Liver (tissue), 9 donors: ENCODE results near the gene SMARCC1. TPM values are rescaled to one million over a fixed set of nuclear protein-coding genes. Genes with fewer than 3 reads are reported as not detected.

Source experiments
- DNase-seq: peaks from one replicate; pipeline ENCODE4 v3.0.0-alpha.2; 2017; ENCODE audit warnings: low spot score
- H3K27ac ChIP-seq, 2 donors: one replicate each; pipeline ENCODE4 v1.7.0; 2013; ENCODE audit warnings: inconsistent platforms in 2 of 2, low read length in 2 of 2, control low read depth in 1 of 2, low read depth in 1 of 2, mild to moderate bottlenecking in 1 of 2
- H3K27me3 ChIP-seq, 4 donors: one replicate each; pipeline versions ENCODE4 v1.6.1 to v1.7.0; 2013; ENCODE audit warnings: low read length in 3 of 4, inconsistent platforms in 1 of 4, mild to moderate bottlenecking in 1 of 4, moderate library complexity in 1 of 4; ENCODE audit not compliant: control insufficient read depth in 4 of 4, insufficient read depth in 4 of 4
- H3K36me3 ChIP-seq, 4 donors: one replicate each; pipeline versions ENCODE4 v1.6.1 to v1.7.0; 2013; ENCODE audit warnings: low read length in 3 of 4, mild to moderate bottlenecking in 3 of 4, low read depth in 1 of 4, moderate library complexity in 1 of 4; ENCODE audit not compliant: control insufficient read depth in 4 of 4, insufficient read depth in 3 of 4
- H3K4me1 ChIP-seq, 4 donors: one replicate each; pipeline versions ENCODE4 v1.6.1 to v1.7.0; 2013; ENCODE audit warnings: low read length in 3 of 4, mild to moderate bottlenecking in 3 of 4, moderate library complexity in 1 of 4; ENCODE audit not compliant: control insufficient read depth in 4 of 4, insufficient read depth in 4 of 4
- H3K4me3 ChIP-seq, 3 donors: one replicate each; pipeline versions ENCODE4 v1.6.1 to v1.7.0; 2013; ENCODE audit warnings: low read length in 3 of 3, control low read depth in 1 of 3, low read depth in 1 of 3, mild to moderate bottlenecking in 1 of 3
- H3K9ac ChIP-seq, 2 donors: one replicate each; pipeline ENCODE4 v1.7.0; 2013; ENCODE audit warnings: low read length in 2 of 2, mild to moderate bottlenecking in 2 of 2, moderate library complexity in 2 of 2, control low read depth in 1 of 2, low read depth in 1 of 2
- H3K9me3 ChIP-seq, 4 donors: one replicate each; pipeline versions ENCODE4 v1.6.1 to v1.7.0; 2013; ENCODE audit warnings: low read length in 3 of 4; ENCODE audit not compliant: control insufficient read depth in 4 of 4
- ATF3 ChIP-seq: IDR thresholded peaks from 2 replicates; pipeline ENCODE4 v1.6.1; 2016; ENCODE audit warnings: antibody characterized with exemption
- EGR1 ChIP-seq, 2 donors: IDR thresholded peaks; 2 replicates each; pipeline ENCODE4 v1.6.1; 2016 to 2018; ENCODE audit warnings: antibody characterized with exemption in 2 of 2, low read depth in 2 of 2
- FOXA1 ChIP-seq: IDR thresholded peaks from 2 replicates; pipeline ENCODE4 v1.6.1; 2016; ENCODE audit warnings: antibody characterized with exemption
- FOXA2 ChIP-seq: IDR thresholded peaks from 2 replicates; pipeline ENCODE4 v1.6.1; 2016; ENCODE audit warnings: antibody characterized with exemption
- GABPA ChIP-seq, 2 donors: IDR thresholded peaks in 1 of 2; conservative IDR thresholded peaks in 1 of 2; 2 replicates each; pipeline ENCODE4 v1.6.1; 2016; ENCODE audit warnings: antibody characterized with exemption in 2 of 2, mild to moderate bottlenecking in 1 of 2, moderate library complexity in 1 of 2
- HNF4A ChIP-seq, 2 donors: conservative IDR thresholded peaks; 2 replicates each; pipeline ENCODE4 v1.6.1; 2016; ENCODE audit warnings: antibody characterized with exemption in 2 of 2, mild to moderate bottlenecking in 2 of 2
- HNF4G ChIP-seq: IDR thresholded peaks from 2 replicates; pipeline ENCODE4 v1.6.1; 2016; ENCODE audit warnings: antibody characterized with exemption
- JUND ChIP-seq, 2 donors: IDR thresholded peaks; 2 replicates each; pipeline ENCODE4 v1.6.1; 2016; ENCODE audit warnings: antibody characterized with exemption in 2 of 2
- MAX ChIP-seq: IDR thresholded peaks from 2 replicates; pipeline ENCODE4 v1.6.1; 2016; ENCODE audit warnings: antibody characterized with exemption
- NR2F2 ChIP-seq: IDR thresholded peaks from 2 replicates; pipeline ENCODE4 v1.6.1; 2016; ENCODE audit warnings: antibody characterized with exemption
- RAD21 ChIP-seq, 2 donors: IDR thresholded peaks; 2 replicates each; pipeline ENCODE4 v1.6.1; 2016; ENCODE audit warnings: antibody characterized with exemption in 2 of 2, mild to moderate bottlenecking in 2 of 2
- RXRA ChIP-seq, 2 donors: IDR thresholded peaks; 2 replicates each; pipeline ENCODE4 v1.6.1; 2017 to 2018; ENCODE audit warnings: antibody characterized with exemption in 2 of 2, mild to moderate bottlenecking in 1 of 2
- SP1 ChIP-seq: IDR thresholded peaks from 2 replicates; pipeline ENCODE4 v1.6.1; 2018; ENCODE audit warnings: antibody characterized with exemption, mild to moderate bottlenecking
- TAF1 ChIP-seq: conservative IDR thresholded peaks from 2 replicates; pipeline ENCODE4 v1.6.1; 2016; ENCODE audit warnings: antibody characterized with exemption, mild to moderate bottlenecking
- YY1 ChIP-seq: IDR thresholded peaks from 2 replicates; pipeline ENCODE4 v1.6.1; 2016; ENCODE audit warnings: antibody characterized with exemption, mild to moderate bottlenecking
- whole genome bisulfite sequencing: extraction: QIAGEN DNeasy Blood & Tissue Kit; methylation state at CpG from one replicate; pipeline ENCODE4 v1.1.7; 2013; 5-methylcytosine and 5-hydroxymethylcytosine counted together
- polyA plus RNA-seq, 2 donors: library from polyadenylated mRNA; stranded (reverse) in 1 of 2; unstranded in 1 of 2; fragments of 200-250 nt in 1 of 2; fragments of >200 nt in 1 of 2; fragmentation: Nextera tagmentation in 1 of 2; extraction: Ambion mirVana in 1 of 2; gene quantifications; one replicate each; pipeline versions ENCODE4 v1.2.1 to v1.2.3, GENCODE V29; 2013 to 2015
- total RNA-seq, 2 donors: library from RNA; depleted of rRNA; stranded (reverse); fragments of >200 nt; gene quantifications; one replicate each; pipeline ENCODE4 v1.2.3, GENCODE V29; 2014
- TF ChIP-seq, protein P1 (sequence below): IDR thresholded peaks from 2 replicates; pipeline ENCODE4 v1.6.1; 2016; ENCODE audit warnings: antibody characterized with exemption
- TF ChIP-seq, protein P2 (sequence below): IDR thresholded peaks from 2 replicates; pipeline ENCODE4 v1.6.1; 2016; ENCODE audit warnings: antibody characterized with exemption, mild to moderate bottlenecking
- TF ChIP-seq, protein P3 (sequence below): fragments of 150-350 bp; IDR thresholded peaks from 2 replicates; pipeline ENCODE4 v1.5.1; 2017; ENCODE audit warnings: improper control_type of control experiment, low read depth, low read length; ENCODE audit not compliant: missing input control
- donor health status: healthy.
- donor health status: healthy.
- donor health status: healthy.
- donor health status: healthy.
- donor health status: healthy.

SMARCC1 gene
- total and polyA plus RNA-seq, 4 donors, result 6.6 to 19.8 (median 12.6) TPM

GRCh38 chr3:47652142-47652541 lies 129.6 kb downstream of the SMARCC1 start (continued):
- TF ChIP-seq, protein P1, sequence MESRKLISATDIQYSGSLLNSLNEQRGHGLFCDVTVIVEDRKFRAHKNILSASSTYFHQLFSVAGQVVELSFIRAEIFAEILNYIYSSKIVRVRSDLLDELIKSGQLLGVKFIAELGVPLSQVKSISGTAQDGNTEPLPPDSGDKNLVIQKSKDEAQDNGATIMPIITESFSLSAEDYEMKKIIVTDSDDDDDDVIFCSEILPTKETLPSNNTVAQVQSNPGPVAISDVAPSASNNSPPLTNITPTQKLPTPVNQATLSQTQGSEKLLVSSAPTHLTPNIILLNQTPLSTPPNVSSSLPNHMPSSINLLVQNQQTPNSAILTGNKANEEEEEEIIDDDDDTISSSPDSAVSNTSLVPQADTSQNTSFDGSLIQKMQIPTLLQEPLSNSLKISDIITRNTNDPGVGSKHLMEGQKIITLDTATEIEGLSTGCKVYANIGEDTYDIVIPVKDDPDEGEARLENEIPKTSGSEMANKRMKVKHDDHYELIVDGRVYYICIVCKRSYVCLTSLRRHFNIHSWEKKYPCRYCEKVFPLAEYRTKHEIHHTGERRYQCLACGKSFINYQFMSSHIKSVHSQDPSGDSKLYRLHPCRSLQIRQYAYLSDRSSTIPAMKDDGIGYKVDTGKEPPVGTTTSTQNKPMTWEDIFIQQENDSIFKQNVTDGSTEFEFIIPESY, result no peak

DNA sequence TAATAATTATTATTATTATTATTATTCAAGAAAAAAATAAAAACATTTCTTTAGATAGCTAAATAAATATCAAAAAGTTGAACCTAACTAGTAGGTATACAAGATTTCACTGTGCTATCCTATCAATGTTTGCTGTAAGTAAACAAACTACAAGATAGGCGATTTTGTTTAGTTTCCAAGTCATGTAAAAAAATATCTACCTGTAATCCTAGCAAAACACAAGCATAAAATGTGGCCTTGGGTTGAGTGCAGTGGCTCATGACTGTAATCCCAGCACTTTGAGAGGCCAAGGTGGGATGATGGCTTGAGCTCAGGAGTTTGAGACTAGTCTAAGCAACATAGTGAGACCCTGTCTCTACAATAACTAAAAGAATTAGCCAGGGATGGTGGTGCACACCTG lies 131.4 kb downstream of the SMARCC1 start:
- Histone ChIP-seq H3K4me3 (no peak overlapping the region), H3K27me3 (no peaks in the 10 kb centered on the region), H3K9me3 (no peaks in the 10 kb centered on the region), H3K36me3 (peaks cover 0 to 10% (median 3%) of the 10 kb centered on the region in 4 donors), H3K9ac (no peak overlapping the region), H3K4me1 (peaks cover 0 to 3% (median under 1%) of the 10 kb centered on the region in 4 donors), H3K27ac (no peak overlapping the region)
- TF ChIP-seq YY1, result no peak
- TF ChIP-seq MAX, result no peak
- no peak for TF ChIP-seq TAF1
- no peak for TF ChIP-seq HNF4G
- TF ChIP-seq FOXA2, result no peak
- TF ChIP-seq ATF3, result no peak
- TF ChIP-seq, protein P2, sequence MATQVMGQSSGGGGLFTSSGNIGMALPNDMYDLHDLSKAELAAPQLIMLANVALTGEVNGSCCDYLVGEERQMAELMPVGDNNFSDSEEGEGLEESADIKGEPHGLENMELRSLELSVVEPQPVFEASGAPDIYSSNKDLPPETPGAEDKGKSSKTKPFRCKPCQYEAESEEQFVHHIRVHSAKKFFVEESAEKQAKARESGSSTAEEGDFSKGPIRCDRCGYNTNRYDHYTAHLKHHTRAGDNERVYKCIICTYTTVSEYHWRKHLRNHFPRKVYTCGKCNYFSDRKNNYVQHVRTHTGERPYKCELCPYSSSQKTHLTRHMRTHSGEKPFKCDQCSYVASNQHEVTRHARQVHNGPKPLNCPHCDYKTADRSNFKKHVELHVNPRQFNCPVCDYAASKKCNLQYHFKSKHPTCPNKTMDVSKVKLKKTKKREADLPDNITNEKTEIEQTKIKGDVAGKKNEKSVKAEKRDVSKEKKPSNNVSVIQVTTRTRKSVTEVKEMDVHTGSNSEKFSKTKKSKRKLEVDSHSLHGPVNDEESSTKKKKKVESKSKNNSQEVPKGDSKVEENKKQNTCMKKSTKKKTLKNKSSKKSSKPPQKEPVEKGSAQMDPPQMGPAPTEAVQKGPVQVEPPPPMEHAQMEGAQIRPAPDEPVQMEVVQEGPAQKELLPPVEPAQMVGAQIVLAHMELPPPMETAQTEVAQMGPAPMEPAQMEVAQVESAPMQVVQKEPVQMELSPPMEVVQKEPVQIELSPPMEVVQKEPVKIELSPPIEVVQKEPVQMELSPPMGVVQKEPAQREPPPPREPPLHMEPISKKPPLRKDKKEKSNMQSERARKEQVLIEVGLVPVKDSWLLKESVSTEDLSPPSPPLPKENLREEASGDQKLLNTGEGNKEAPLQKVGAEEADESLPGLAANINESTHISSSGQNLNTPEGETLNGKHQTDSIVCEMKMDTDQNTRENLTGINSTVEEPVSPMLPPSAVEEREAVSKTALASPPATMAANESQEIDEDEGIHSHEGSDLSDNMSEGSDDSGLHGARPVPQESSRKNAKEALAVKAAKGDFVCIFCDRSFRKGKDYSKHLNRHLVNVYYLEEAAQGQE, result no peak
- TF ChIP-seq SP1, result no peak
- no peak for TF ChIP-seq RXRA (IDR thresholded peaks at IDR 0.05)
- TF ChIP-seq, protein P1, result no peak
- TF ChIP-seq JUND (IDR thresholded peaks at IDR 0.05), result no peak
- no peak for TF ChIP-seq NR2F2
- TF ChIP-seq HNF4A (conservative IDR thresholded peaks at IDR 0.05), result no peak
- no peak for TF ChIP-seq RAD21 (IDR thresholded peaks at IDR 0.05)
- TF ChIP-seq FOXA1, result no peak
- no peak for TF ChIP-seq GABPA (IDR thresholded peaks at IDR 0.05 in 1 of 2, conservative IDR thresholded peaks at IDR 0.05 in 1 of 2)
- no peak for TF ChIP-seq EGR1 (IDR thresholded peaks at IDR 0.05; ENCODE audit: low read depth in 2 of 2)
- TF ChIP-seq, protein P3, sequence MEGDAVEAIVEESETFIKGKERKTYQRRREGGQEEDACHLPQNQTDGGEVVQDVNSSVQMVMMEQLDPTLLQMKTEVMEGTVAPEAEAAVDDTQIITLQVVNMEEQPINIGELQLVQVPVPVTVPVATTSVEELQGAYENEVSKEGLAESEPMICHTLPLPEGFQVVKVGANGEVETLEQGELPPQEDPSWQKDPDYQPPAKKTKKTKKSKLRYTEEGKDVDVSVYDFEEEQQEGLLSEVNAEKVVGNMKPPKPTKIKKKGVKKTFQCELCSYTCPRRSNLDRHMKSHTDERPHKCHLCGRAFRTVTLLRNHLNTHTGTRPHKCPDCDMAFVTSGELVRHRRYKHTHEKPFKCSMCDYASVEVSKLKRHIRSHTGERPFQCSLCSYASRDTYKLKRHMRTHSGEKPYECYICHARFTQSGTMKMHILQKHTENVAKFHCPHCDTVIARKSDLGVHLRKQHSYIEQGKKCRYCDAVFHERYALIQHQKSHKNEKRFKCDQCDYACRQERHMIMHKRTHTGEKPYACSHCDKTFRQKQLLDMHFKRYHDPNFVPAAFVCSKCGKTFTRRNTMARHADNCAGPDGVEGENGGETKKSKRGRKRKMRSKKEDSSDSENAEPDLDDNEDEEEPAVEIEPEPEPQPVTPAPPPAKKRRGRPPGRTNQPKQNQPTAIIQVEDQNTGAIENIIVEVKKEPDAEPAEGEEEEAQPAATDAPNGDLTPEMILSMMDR, result no peak
- no peak for DNase-seq
- 29% methylated on average over 1 of the region's 1 CpG for WGBS
